ENCODE results near the gene ATM.
"Not testable (repeated sequence)": the region's sequence is repeated elsewhere in the genome, so short reads cannot be mapped to it uniquely, and the experiment has no call there.

The ATM gene

DNA sequence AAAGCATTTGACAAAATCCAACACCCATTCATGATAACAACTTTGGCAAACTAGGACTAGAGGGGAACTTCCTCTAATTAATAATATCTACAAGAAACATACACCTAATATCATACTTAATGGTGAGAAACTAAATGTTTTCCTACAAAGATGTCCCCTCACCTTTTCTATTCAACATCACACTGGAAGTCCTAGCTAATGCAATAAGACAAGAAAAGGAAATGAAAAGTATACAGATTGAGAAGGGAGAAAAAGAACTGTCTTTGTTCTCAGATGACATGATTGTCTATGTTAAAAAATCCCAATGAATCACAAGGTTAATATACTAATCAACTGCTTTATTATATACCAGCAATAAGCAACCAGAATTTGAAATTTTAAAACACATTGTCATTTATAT is 192.1 kb downstream of the ATM start:
- Histone ChIP-seq H3K4me1 (ENCODE audit: control insufficient read depth, low read length) (no peaks in the 10 kb centered on the region), H3K4me3 (ENCODE audit: low read length) (no peak overlapping the region), H3K27ac (ENCODE audit: low read depth, low read length) (no peak overlapping the region), H3K36me3 (ENCODE audit: control insufficient read depth, low read length) (no peaks in the 10 kb centered on the region), H3F3A (ENCODE audit: control insufficient read depth, insufficient read depth) (no peaks in the 10 kb centered on the region), H3K27me3 (ENCODE audit: control insufficient read depth, low read length) (no peaks in the 10 kb centered on the region), H3K79me2 (ENCODE audit: control insufficient read depth, low read length) (no peaks in the 10 kb centered on the region), H3K9me2 (replicated peaks; ENCODE audit: control insufficient read depth, low read length) (no peaks in the 10 kb centered on the region), H4K20me1 (ENCODE audit: control insufficient read depth, insufficient read depth, low read depth, low read length) (no peaks in the 10 kb centered on the region), H3K4me2 (ENCODE audit: low read length) (no peak overlapping the region), H3K9me3 (ENCODE audit: control insufficient read depth, insufficient read depth, low read length) (no peaks in the 10 kb centered on the region)
- TF ChIP-seq EZH2phosphoT487 (IDR thresholded peaks at IDR 0.05; ENCODE audit: borderline replicate concordance, low read length), result no peak
- TF ChIP-seq, protein P1, sequence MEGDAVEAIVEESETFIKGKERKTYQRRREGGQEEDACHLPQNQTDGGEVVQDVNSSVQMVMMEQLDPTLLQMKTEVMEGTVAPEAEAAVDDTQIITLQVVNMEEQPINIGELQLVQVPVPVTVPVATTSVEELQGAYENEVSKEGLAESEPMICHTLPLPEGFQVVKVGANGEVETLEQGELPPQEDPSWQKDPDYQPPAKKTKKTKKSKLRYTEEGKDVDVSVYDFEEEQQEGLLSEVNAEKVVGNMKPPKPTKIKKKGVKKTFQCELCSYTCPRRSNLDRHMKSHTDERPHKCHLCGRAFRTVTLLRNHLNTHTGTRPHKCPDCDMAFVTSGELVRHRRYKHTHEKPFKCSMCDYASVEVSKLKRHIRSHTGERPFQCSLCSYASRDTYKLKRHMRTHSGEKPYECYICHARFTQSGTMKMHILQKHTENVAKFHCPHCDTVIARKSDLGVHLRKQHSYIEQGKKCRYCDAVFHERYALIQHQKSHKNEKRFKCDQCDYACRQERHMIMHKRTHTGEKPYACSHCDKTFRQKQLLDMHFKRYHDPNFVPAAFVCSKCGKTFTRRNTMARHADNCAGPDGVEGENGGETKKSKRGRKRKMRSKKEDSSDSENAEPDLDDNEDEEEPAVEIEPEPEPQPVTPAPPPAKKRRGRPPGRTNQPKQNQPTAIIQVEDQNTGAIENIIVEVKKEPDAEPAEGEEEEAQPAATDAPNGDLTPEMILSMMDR (IDR thresholded peaks at IDR 0.05; ENCODE audit: low read depth, low read length, poor library complexity, severe bottlenecking), result no peak

DNA sequence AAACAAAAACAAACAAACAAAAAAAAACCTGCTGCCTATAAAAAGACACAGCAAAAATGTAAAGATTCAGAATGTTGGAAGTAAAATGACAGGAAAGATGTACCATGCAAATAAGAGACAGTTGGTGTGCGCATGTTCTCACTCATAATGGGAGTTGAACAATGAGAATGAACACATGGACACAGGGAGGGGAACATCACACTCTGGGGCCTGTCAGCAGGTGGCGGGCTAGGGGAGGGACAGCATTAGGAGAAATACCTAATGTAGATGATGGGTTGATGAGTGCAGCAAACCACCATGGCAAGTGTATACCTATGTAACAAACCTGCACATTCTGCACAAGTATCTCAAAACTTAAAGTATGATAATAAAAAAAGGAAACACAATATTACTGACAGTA is 194.7 kb downstream of the ATM start:
- H3K36me3 ChIP-seq (ENCODE audit: control insufficient read depth, low read length); H3K27ac ChIP-seq (ENCODE audit: low read depth, low read length); H3K9me3 ChIP-seq (ENCODE audit: control insufficient read depth, insufficient read depth, low read length); H3K9me2 ChIP-seq (replicated peaks; ENCODE audit: control insufficient read depth, low read length); H3K4me1 ChIP-seq (ENCODE audit: control insufficient read depth, low read length); H3K4me3 ChIP-seq (ENCODE audit: low read length); H3K79me2 ChIP-seq (ENCODE audit: control insufficient read depth, low read length); H3F3A ChIP-seq (ENCODE audit: control insufficient read depth, insufficient read depth); H3K4me2 ChIP-seq (ENCODE audit: low read length); H3K27me3 ChIP-seq (ENCODE audit: control insufficient read depth, low read length); H4K20me1 ChIP-seq (ENCODE audit: control insufficient read depth, insufficient read depth, low read depth, low read length): not testable (repeated sequence)
- TF ChIP-seq, protein P1 (IDR thresholded peaks at IDR 0.05; ENCODE audit: low read depth, low read length, poor library complexity, severe bottlenecking), result peak; percentile 55

Measured in DOHH2 (cell line).